Transverse colon (tissue), 4 donors: ENCODE measurements around the gene ATP23.

ENCODE experiments used
- EP300 ChIP-seq: sonication (generic); formaldehyde crosslinking; IDR thresholded peaks from one replicate; pipeline ENCODE4 v1.6.1; 2017; ENCODE audit warnings: antibody characterized with exemption, low read depth
- POLR2A ChIP-seq: fragments of 450-650 bp; IDR thresholded peaks from one replicate; pipeline ENCODE4 v1.6.1; 2016; ENCODE audit warnings: antibody characterized with exemption, mild to moderate bottlenecking, moderate library complexity
- POLR2AphosphoS5 ChIP-seq, 3 donors: sonication (generic); formaldehyde crosslinking; IDR thresholded peaks; one replicate each; pipeline ENCODE4 v1.6.1; 2016; ENCODE audit warnings: antibody characterized with exemption in 3 of 3
- TF ChIP-seq, protein P1 (sequence below), 5 experiments: fragments of 200-600 bp in 3 of 5; fragments of 450-650 bp in 2 of 5; sonication (generic) in 3 of 5; IDR thresholded peaks; 1 replicate in 2 of 5; 2 replicates in 3 of 5; pipeline ENCODE4 v1.5.1; 2016 to 2017; ENCODE audit warnings: antibody characterized with exemption in 5 of 5, inconsistent platforms in 3 of 5, mild to moderate bottlenecking in 2 of 5, moderate library complexity in 1 of 5

DNA sequence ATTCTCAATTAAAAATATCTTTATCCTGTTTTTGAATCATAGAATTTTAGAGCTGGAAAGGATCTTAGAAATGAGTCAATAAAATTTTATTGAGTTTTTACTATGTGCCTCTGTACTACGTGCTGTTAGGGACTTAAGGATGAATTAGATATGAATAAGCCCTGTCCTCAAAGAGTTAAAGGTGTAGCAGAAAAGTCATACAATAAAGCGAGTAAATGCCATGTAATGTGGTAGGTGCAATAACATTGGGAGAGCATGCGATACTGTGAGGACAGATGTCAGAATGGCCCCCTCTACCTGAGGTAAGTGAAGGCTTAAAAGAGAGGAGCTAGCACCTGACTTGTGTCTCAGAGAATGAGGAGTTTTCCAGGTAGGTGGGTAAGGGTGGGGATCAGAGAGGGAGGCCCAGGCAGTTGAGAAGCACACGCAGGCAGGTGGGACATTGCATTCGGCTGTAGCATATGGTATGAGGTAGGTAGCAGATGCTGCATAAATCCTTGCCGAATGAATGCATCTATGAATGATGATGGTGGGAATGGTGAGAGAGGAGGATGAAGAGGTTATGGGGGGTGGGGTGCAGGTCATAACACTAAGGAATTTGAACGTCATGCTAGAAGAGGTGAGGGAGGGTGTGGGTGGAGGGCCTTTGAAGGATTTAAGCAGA lies 35.4 kb upstream of the ATP23 start:
- TF ChIP-seq, protein P1, sequence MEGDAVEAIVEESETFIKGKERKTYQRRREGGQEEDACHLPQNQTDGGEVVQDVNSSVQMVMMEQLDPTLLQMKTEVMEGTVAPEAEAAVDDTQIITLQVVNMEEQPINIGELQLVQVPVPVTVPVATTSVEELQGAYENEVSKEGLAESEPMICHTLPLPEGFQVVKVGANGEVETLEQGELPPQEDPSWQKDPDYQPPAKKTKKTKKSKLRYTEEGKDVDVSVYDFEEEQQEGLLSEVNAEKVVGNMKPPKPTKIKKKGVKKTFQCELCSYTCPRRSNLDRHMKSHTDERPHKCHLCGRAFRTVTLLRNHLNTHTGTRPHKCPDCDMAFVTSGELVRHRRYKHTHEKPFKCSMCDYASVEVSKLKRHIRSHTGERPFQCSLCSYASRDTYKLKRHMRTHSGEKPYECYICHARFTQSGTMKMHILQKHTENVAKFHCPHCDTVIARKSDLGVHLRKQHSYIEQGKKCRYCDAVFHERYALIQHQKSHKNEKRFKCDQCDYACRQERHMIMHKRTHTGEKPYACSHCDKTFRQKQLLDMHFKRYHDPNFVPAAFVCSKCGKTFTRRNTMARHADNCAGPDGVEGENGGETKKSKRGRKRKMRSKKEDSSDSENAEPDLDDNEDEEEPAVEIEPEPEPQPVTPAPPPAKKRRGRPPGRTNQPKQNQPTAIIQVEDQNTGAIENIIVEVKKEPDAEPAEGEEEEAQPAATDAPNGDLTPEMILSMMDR (IDR thresholded peaks at IDR 0.05): no peak
- TF ChIP-seq POLR2A: no peak
- no peak for TF ChIP-seq POLR2AphosphoS5 (IDR thresholded peaks at IDR 0.05)
- no peak for TF ChIP-seq EP300
